ENCODE measurements around the gene ZBTB49. TPM values are rescaled to one million over a fixed set of nuclear protein-coding genes. Genes with fewer than 3 reads are reported as not detected.

The ZBTB49 gene
- total RNA-seq, 1 donor from 2014 or later, result 3.9 TPM

GRCh38 chr4:4334798-4335520, 44.9 kb downstream of the ZBTB49 start:
- TF ChIP-seq CTCF (IDR thresholded peaks at IDR 0.05; ENCODE audit: insufficient read depth, low read length, severe bottlenecking), result peak; percentile 87
- FAIRE-seq (no peak), DNase-seq (ENCODE audit: low read depth) (peak; percentile 34)
- no peaks in the 10 kb centered on the region for H3K36me3 ChIP-seq (ENCODE audit: control insufficient read depth, insufficient read depth, low read length)
- peaks cover 5% of the 10 kb centered on the region for H3K27me3 ChIP-seq (ENCODE audit: control insufficient read depth, insufficient read depth, low read length)
- H3K4me3 ChIP-seq (ENCODE audit: low read depth, low read length), result no peak overlapping the region

GRCh38 chr4:4338210-4339001, 48.4 kb downstream of the ZBTB49 start:
- peak; percentile 60 for FAIRE-seq
- no peak for TF ChIP-seq CTCF (IDR thresholded peaks at IDR 0.05; ENCODE audit: insufficient read depth, low read length, severe bottlenecking)
- Histone ChIP-seq H3K4me3 (ENCODE audit: low read depth, low read length) (no peak overlapping the region), H3K36me3 (ENCODE audit: control insufficient read depth, insufficient read depth, low read length) (no peaks in the 10 kb centered on the region), H3K27me3 (ENCODE audit: control insufficient read depth, insufficient read depth, low read length) (peaks cover 7% of the 10 kb centered on the region)
- no peak for DNase-seq (ENCODE audit: low read depth)

- Histone ChIP-seq H3K4me3 (ENCODE audit: low read depth, low read length) (no peak overlapping the region), H3K36me3 (ENCODE audit: control insufficient read depth, insufficient read depth, low read length) (no peaks in the 10 kb centered on the region), H3K27me3 (ENCODE audit: control insufficient read depth, insufficient read depth, low read length) (peaks cover 5% of the 10 kb centered on the region)
- DNase-seq (ENCODE audit: low read depth) (peak; percentile 25), FAIRE-seq (peak; percentile 28)
- no peak for TF ChIP-seq CTCF (IDR thresholded peaks at IDR 0.05; ENCODE audit: insufficient read depth, low read length, severe bottlenecking)
Observed at GRCh38 chr4:4339504-4340085, 49.5 kb downstream of the ZBTB49 start.

GRCh38 chr4:4341861-4342650, 52.0 kb downstream of the ZBTB49 start:
- H3K36me3 ChIP-seq (ENCODE audit: control insufficient read depth, insufficient read depth, low read length), result no peaks in the 10 kb centered on the region
- no peak overlapping the region for H3K4me3 ChIP-seq (ENCODE audit: low read depth, low read length)
- no peak for DNase-seq (ENCODE audit: low read depth)
- peaks cover 5% of the 10 kb centered on the region for H3K27me3 ChIP-seq (ENCODE audit: control insufficient read depth, insufficient read depth, low read length)
- FAIRE-seq, result no peak
- no peak for TF ChIP-seq CTCF (IDR thresholded peaks at IDR 0.05; ENCODE audit: insufficient read depth, low read length, severe bottlenecking)

GRCh38 chr4:4343038-4343437, 53.0 kb downstream of the ZBTB49 start:
- DNase-seq (ENCODE audit: low read depth) (no peak), FAIRE-seq (no peak)
- H3K4me3 ChIP-seq (ENCODE audit: low read depth, low read length), result no peak overlapping the region
- H3K36me3 ChIP-seq (ENCODE audit: control insufficient read depth, insufficient read depth, low read length), result no peaks in the 10 kb centered on the region
- H3K27me3 ChIP-seq (ENCODE audit: control insufficient read depth, insufficient read depth, low read length), result peaks cover 5% of the 10 kb centered on the region
- no peak for TF ChIP-seq CTCF (IDR thresholded peaks at IDR 0.05; ENCODE audit: insufficient read depth, low read length, severe bottlenecking)

All from bronchial epithelial cell (primary cell).